Skeletal muscle satellite cell (primary cell): ENCODE measurements around the gene PRR12. TPM values are rescaled to one million over a fixed set of nuclear protein-coding genes. Genes with fewer than 3 reads are reported as not detected.

ENCODE experiments used
- H3K27me3 ChIP-seq: 2 replicates; pipeline ENCODE4 v1.7.0; 2013; ENCODE audit warnings: low read length; ENCODE audit not compliant: control insufficient read depth, insufficient read depth
- H3K36me3 ChIP-seq: 2 replicates; pipeline ENCODE4 v1.7.0; 2013; ENCODE audit warnings: mild to moderate bottlenecking, control low read depth, low read length; ENCODE audit not compliant: insufficient read depth
- H3K4me1 ChIP-seq: 2 replicates; pipeline ENCODE4 v1.7.0; 2013; ENCODE audit warnings: low read length; ENCODE audit not compliant: control insufficient read depth, insufficient read depth
- H3K4me2 ChIP-seq: 2 replicates; pipeline ENCODE4 v1.7.0; 2013; ENCODE audit warnings: mild to moderate bottlenecking, low read length
- H3K4me3 ChIP-seq: 2 replicates; pipeline ENCODE4 v1.7.0; 2013; ENCODE audit warnings: low read length
- H3K9ac ChIP-seq: 2 replicates; pipeline ENCODE4 v1.7.0; 2013; ENCODE audit warnings: mild to moderate bottlenecking, low read depth, low read length, moderate library complexity
- H3K9me3 ChIP-seq: replicated peaks from 2 replicates; pipeline ENCODE4 v1.7.0; 2013; ENCODE audit warnings: mild to moderate bottlenecking, control low read depth, low read length
- small RNA-seq: library from RNA; depleted of rRNA; stranded (forward); fragments of <200 nt; gene quantifications from one replicate; pipeline ENCODE3, GENCODE V24; 2012

Gene PRR12

DNA sequence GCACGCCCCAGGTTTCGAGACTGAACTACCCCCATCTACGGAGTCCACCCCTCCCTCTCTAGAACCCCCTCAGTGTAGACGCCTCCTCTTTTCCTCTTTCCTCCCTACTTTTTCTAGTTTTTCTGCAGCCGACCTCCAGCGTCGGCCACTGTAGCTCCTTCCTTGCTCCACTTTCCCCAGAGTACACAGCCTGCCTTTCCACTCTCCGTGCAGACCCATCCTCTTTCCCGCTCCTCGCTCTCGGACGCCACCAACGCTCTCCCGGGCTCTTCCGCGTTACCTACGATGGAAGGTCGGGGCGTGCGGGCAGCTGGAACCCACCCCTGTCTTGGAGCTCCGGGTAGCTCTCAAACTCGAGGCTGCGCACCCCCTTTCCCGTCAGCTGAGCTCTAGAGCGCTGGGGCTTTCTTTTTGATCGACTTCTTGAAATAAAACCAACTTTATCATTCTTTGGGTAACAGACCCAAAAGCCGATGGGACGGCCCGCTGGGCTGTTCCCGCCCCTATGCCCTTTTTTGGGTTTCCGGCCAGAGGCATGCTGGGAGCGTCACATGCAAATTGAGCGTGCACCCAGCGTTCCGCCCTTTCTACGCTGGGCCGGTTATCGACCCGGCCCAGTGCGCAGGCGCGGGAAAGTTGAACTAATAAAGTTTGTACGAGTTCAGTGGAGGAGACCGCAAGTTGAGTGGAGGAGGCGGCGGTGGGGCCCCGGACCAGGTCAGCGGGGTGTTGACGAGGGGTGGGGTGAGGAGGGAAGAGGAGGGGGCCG, 74.6 kb downstream of the PRR12 start, which contains the start of the genes BCL2L12 and IRF3:
Gene BCL2L12, plus strand, starts transcription at position 583 of the 769 bp plus-strand sequence. CDS start 760 bp downstream, outside the sequence.
Gene IRF3, minus strand, starts transcription at position 507 of the 769 bp plus-strand sequence. CDS start 1,019 bp downstream, outside the sequence.
- no peaks in the 10 kb centered on the region for H3K9me3 ChIP-seq
- no peaks in the 10 kb centered on the region for H3K27me3 ChIP-seq
- peak within 1 kb of the TSS; percentile 92 for H3K4me3 ChIP-seq
- H3K36me3 ChIP-seq, result peaks cover 27% of the 10 kb centered on the region
- peak within 1 kb of the TSS; percentile 95 for H3K4me2 ChIP-seq
- peaks cover 20% of the 10 kb centered on the region for H3K4me1 ChIP-seq
- peak within 1 kb of the TSS; percentile 89 for H3K9ac ChIP-seq

GRCh38 chr19:49666120-49666444, 75.1 kb downstream of the PRR12 start:
- H3K9me3 ChIP-seq, result no peaks in the 10 kb centered on the region
- H3K36me3 ChIP-seq, result peaks cover 22% of the 10 kb centered on the region
- peak overlapping the region; percentile 89 for H3K9ac ChIP-seq
- peaks cover 20% of the 10 kb centered on the region for H3K4me1 ChIP-seq
- peak overlapping the region; percentile 92 for H3K4me3 ChIP-seq
- peak overlapping the region; percentile 95 for H3K4me2 ChIP-seq
- no peaks in the 10 kb centered on the region for H3K27me3 ChIP-seq

- Histone ChIP-seq H3K4me2 (peak overlapping the region; percentile 95), H3K9me3 (no peaks in the 10 kb centered on the region), H3K36me3 (peaks cover 11% of the 10 kb centered on the region), H3K27me3 (no peaks in the 10 kb centered on the region), H3K9ac (no peak overlapping the region), H3K4me1 (peaks cover 27% of the 10 kb centered on the region), H3K4me3 (no peak overlapping the region)
Measured at GRCh38 chr19:49667473-49667872, 76.5 kb downstream of the PRR12 start.

DNA sequence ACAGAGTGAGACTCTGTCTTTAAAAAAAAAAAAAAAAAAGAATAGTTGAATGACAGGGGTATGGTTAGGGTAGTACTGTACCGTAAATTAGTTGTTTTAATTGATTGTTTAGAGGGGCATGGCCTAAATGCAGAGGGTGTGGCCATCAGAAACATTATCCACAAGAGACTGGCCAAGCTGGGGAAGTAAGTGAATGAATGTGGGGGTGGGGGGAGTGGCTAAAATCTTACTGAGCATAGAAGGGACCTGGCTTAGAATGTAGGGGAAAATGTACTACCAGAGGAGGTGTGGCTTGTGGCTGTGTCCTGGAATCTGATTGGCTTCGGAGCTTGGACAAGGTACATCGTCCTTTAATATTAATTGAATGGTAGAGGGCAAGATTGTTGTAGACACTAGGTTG, 78.5 kb downstream of the PRR12 start:
- Histone ChIP-seq H3K4me3 (no peak overlapping the region), H3K4me2 (no peak overlapping the region), H3K27me3 (no peaks in the 10 kb centered on the region), H3K36me3 (peaks cover 3% of the 10 kb centered on the region), H3K9me3 (no peaks in the 10 kb centered on the region), H3K4me1 (peaks cover 22% of the 10 kb centered on the region), H3K9ac (no peak overlapping the region)

DNA sequence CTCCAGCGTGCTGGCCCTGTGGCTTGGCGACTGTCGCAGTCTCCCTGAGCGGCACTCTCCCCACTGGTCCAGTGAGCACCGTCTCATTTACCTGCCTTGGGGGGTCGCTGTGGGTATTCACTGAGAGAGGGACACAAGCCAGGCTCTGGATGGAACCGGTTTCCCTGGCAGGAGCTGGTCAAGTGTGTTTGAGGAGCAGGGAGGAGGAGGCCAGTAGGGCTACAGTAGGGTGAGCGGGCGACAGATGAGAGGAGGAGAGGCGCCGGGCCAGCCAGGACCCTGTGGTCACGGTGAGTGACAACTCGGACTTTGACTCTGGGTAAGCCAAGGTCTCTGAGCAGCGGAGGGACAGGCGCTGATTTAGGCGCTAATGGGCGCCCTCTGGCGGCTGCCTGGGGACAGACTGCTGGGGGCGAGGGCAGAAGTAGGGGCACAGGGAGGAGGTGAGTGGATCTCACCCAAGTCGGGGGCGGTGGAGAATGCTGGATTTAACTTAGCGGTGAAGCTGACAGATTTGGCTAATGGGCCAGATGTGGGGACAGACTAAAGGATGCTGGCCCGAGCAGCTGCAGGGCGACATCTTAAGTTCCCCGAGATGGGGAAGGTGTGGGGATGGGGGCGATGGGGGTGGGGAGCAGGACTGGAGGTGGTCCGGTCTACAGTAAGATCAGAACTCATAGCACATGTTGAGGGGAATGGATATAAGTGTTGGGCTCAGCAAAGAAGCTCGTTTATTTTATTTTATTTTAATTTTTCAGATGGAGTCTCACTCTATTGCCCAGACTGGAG, 81.3 kb downstream of the PRR12 start:
- peak overlapping the region; percentile 64 for H3K9ac ChIP-seq
- H3K4me2 ChIP-seq, result peak overlapping the region; percentile 70
- H3K4me3 ChIP-seq, result peak overlapping the region; percentile 56
- H3K36me3 ChIP-seq, result peaks cover 3% of the 10 kb centered on the region
- peaks cover 17% of the 10 kb centered on the region for H3K4me1 ChIP-seq
- H3K27me3 ChIP-seq, result no peaks in the 10 kb centered on the region
- H3K9me3 ChIP-seq, result no peaks in the 10 kb centered on the region

Small RNA genes within 50 kb of the gene (small RNA-seq; reads per million reads assigned to genes)
- gene RF00019, result not detected
